Stimulated activated memory B cell treated with anti-CD40 and anti-IgM and Interleukin-4, amounts not matched to agents 10 μg/mL and 1 μg/mL and 100 μg/mL, for 72 hours (primary cell): ENCODE results near the gene OTC.

Source experiments
- ATAC-seq: fragments of 150-1000 bp; cut with Tn5 transposase; 2 replicates; pipeline ENCODE4 v1.10.0; 2021
- H3K27ac Mint-ChIP-seq: one replicate; pipeline ENCODE4 v1.8.0; 2022; ENCODE audit warnings: mild to moderate bottlenecking, mixed read lengths
- H3K27me3 Mint-ChIP-seq: one replicate; pipeline ENCODE4 v1.8.0; 2022; ENCODE audit warnings: mixed read lengths
- H3K36me3 Mint-ChIP-seq: one replicate; pipeline ENCODE4 v1.8.0; 2022; ENCODE audit warnings: mixed read lengths
- H3K4me1 Mint-ChIP-seq: one replicate; pipeline ENCODE4 v1.8.0; 2022; ENCODE audit warnings: mixed read lengths
- H3K4me3 Mint-ChIP-seq: one replicate; pipeline ENCODE4 v1.8.0; 2022; ENCODE audit warnings: mild to moderate bottlenecking, moderate library complexity, mixed read lengths
- H3K9me3 Mint-ChIP-seq: one replicate; pipeline ENCODE4 v1.8.0; 2022; ENCODE audit warnings: mixed read lengths

OTC gene

DNA sequence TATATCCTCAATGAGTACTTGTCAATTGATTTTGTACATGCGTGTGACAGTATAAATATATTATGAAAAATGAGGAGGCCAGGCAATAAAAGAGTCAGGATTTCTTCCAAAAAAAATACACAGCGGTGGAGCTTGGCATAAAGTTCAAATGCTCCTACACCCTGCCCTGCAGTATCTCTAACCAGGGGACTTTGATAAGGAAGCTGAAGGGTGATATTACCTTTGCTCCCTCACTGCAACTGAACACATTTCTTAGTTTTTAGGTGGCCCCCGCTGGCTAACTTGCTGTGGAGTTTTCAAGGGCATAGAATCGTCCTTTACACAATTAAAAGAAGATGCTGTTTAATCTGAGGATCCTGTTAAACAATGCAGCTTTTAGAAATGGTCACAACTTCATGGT, at the start of gene OTC:
TSS of gene OTC (plus strand) at position 243 of the 400 bp plus-strand sequence. CDS start at position 336, 93 bp downstream.
- no peak for ATAC-seq
- Mint-ChIP-seq H3K9me3 (no peaks in the 10 kb centered on the region), H3K27ac (no peak within 1 kb of the TSS), H3K27me3 (peaks cover 9% of the 10 kb centered on the region), H3K36me3 (no peaks in the 10 kb centered on the region), H3K4me3 (no peak within 1 kb of the TSS), H3K4me1 (no peaks in the 10 kb centered on the region)

- H3K9me3 Mint-ChIP-seq, result no peaks in the 10 kb centered on the region
- no peak overlapping the region for H3K4me3 Mint-ChIP-seq
- ATAC-seq, result no peak
- H3K27ac Mint-ChIP-seq, result no peak overlapping the region
- H3K27me3 Mint-ChIP-seq, result no peaks in the 10 kb centered on the region
- H3K36me3 Mint-ChIP-seq, result peaks cover 18% of the 10 kb centered on the region
- no peaks in the 10 kb centered on the region for H3K4me1 Mint-ChIP-seq
Measured at GRCh38 chrX:38304010-38304409, 48.4 kb upstream of the OTC start.

DNA sequence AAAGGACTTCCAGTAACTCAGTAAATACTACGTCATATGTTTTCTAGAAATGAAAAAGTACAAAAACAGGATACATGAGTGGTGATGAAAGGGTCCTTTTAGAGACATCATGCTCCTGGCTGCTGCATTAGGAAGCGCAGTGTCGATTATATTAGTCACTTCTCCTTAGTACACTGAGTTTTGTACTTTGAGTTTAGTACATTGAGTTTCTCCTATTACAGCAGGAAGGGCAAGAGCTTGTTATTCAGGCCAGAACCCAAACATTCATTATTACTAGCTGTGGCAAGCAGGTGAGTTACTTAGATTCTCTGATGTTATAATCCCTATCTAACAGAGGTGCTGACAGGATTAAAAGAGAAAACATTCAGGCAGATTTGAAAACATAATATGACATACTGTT, 46.4 kb upstream of the OTC start:
- Mint-ChIP-seq H3K27me3 (no peaks in the 10 kb centered on the region), H3K9me3 (no peaks in the 10 kb centered on the region), H3K27ac (no peak overlapping the region), H3K4me1 (no peaks in the 10 kb centered on the region), H3K4me3 (no peak overlapping the region), H3K36me3 (peaks cover 18% of the 10 kb centered on the region)
- no peak for ATAC-seq

DNA sequence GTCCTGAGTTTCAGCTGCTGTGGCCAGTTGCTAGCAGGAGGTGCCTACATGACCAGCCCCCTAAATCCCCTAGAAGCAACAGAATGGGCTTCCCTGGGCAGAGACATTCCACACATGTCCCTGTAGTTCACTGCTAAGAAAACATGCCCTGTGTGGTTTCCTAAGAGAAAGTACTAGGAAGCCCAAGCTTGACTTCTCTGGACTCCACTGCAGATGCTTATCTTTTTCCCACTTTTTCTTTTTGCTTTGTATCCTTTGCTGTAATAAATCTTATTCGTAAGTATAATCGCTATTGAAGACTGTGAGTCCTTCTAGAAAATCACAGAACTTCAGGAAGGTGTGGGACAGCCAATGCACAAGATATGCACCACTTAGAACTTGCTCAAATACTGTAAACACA, 40.7 kb upstream of the OTC start:
- H3K4me1 Mint-ChIP-seq, result no peaks in the 10 kb centered on the region
- no peak overlapping the region for H3K4me3 Mint-ChIP-seq
- no peaks in the 10 kb centered on the region for H3K9me3 Mint-ChIP-seq
- no peaks in the 10 kb centered on the region for H3K27me3 Mint-ChIP-seq
- H3K36me3 Mint-ChIP-seq, result peaks cover 21% of the 10 kb centered on the region
- no peak overlapping the region for H3K27ac Mint-ChIP-seq
- ATAC-seq, result no peak

DNA sequence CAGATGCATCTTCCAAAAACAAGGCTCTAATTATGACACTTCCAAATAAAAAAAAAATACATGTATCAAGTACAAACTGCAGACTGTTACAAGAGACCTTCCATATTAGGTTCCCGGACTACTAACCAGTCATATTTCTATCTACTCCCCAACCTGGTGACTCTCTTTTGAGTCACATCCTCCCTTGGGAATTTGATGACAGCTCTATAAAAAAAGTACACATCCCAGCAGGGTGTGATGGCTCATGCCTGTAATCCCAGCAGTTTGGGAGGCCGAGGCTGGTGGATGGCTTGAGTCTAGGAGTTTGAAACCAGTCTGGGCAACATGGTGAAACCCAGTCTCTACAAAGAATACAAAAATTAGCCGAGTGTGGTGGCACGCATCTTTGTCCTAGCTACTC, 40.0 kb upstream of the OTC start:
- no peak overlapping the region for H3K4me3 Mint-ChIP-seq
- H3K4me1 Mint-ChIP-seq, result no peaks in the 10 kb centered on the region
- no peaks in the 10 kb centered on the region for H3K9me3 Mint-ChIP-seq
- ATAC-seq, result no peak
- no peaks in the 10 kb centered on the region for H3K27me3 Mint-ChIP-seq
- no peak overlapping the region for H3K27ac Mint-ChIP-seq
- peaks cover 21% of the 10 kb centered on the region for H3K36me3 Mint-ChIP-seq

- ATAC-seq, result no peak
- H3K36me3 Mint-ChIP-seq, result peaks cover 17% of the 10 kb centered on the region
- no peak overlapping the region for H3K27ac Mint-ChIP-seq
- no peaks in the 10 kb centered on the region for H3K4me1 Mint-ChIP-seq
- no peaks in the 10 kb centered on the region for H3K9me3 Mint-ChIP-seq
- no peak overlapping the region for H3K4me3 Mint-ChIP-seq
- H3K27me3 Mint-ChIP-seq, result no peaks in the 10 kb centered on the region
Measured at GRCh38 chrX:38313190-38313589, 39.2 kb upstream of the OTC start.

DNA sequence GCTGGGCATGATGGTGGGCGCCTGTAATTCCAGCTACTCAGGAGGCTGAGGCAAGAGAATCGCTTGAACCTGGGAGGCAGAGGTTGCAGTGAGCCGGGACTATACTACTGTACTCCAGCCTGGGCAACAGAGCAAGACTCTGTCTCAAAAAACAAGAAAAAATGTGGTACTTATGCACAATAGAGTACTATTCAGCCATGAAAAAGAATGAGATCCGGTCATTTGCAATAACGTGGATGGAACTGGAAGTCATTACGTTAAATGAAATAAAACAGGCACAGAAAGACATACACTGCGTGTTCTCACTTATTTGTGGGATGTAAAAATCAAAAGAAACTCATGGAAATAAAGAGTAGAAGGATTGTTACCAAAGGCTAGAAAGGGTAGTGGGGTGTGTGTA, 37.2 kb upstream of the OTC start:
- no peak overlapping the region for H3K4me3 Mint-ChIP-seq
- ATAC-seq, result no peak
- H3K27ac Mint-ChIP-seq, result no peak overlapping the region
- H3K4me1 Mint-ChIP-seq, result no peaks in the 10 kb centered on the region
- no peaks in the 10 kb centered on the region for H3K27me3 Mint-ChIP-seq
- H3K36me3 Mint-ChIP-seq, result peaks cover 21% of the 10 kb centered on the region
- H3K9me3 Mint-ChIP-seq, result no peaks in the 10 kb centered on the region

DNA sequence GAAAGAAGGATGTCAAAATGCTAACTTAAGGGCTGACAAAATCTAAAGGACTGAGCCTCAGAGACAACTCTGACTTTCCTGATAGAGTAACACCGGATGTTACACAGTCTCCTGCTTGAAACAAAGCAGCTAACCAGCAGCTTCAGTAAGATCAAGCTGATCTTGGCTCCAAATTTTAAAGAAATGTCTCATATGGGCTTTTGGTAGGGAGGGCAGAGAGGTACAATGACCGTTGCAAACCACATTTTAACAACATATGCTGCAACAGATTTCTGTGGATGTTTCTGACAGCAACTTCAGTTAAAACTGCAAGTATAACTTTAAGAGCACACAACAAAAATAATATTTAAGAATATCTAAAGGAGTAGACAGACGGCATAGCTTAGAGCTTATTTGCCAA, 34.2 kb upstream of the OTC start:
- no peak overlapping the region for H3K27ac Mint-ChIP-seq
- no peak for ATAC-seq
- peaks cover 26% of the 10 kb centered on the region for H3K36me3 Mint-ChIP-seq
- no peaks in the 10 kb centered on the region for H3K4me1 Mint-ChIP-seq
- H3K27me3 Mint-ChIP-seq, result no peaks in the 10 kb centered on the region
- H3K4me3 Mint-ChIP-seq, result no peak overlapping the region
- no peaks in the 10 kb centered on the region for H3K9me3 Mint-ChIP-seq

- H3K27ac Mint-ChIP-seq, result no peak overlapping the region
- H3K36me3 Mint-ChIP-seq, result peaks cover 24% of the 10 kb centered on the region
- no peak for ATAC-seq
- H3K27me3 Mint-ChIP-seq, result no peaks in the 10 kb centered on the region
- H3K4me1 Mint-ChIP-seq, result no peaks in the 10 kb centered on the region
- H3K9me3 Mint-ChIP-seq, result no peaks in the 10 kb centered on the region
- no peak overlapping the region for H3K4me3 Mint-ChIP-seq
Measured at GRCh38 chrX:38318606-38319005, 33.8 kb upstream of the OTC start.

DNA sequence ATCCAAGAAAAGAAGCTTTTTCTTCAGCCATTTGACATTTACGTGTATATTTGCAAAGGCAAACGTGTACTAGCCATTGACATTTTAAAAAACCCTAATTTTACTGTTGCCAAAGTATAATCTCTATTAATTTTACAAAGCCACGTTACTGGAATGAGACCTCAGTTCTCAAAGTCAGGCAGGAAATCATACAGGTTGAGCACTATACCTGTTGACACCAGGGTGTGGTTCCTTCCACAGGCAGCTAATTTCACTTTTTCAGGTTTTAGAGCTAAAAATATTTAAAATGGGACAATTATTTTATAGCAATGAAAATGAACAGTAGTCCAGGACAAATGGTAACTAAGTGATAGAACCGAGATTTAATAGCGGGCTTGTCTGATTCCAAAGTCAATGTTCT, 31.6 kb upstream of the OTC start:
- Mint-ChIP-seq H3K36me3 (peaks cover 13% of the 10 kb centered on the region), H3K27ac (no peak overlapping the region), H3K4me3 (no peak overlapping the region), H3K27me3 (no peaks in the 10 kb centered on the region), H3K9me3 (no peaks in the 10 kb centered on the region), H3K4me1 (peaks cover 6% of the 10 kb centered on the region)
- no peak for ATAC-seq

- Mint-ChIP-seq H3K36me3 (peaks cover 4% of the 10 kb centered on the region), H3K27ac (peak overlapping the region; percentile 92)
Measured at GRCh38 chrX:38326086-38326485, 26.3 kb upstream of the OTC start.

GRCh38 chrX:38327007-38327774, 25.2 kb upstream of the OTC start, which contains the start of gene RPGR:
Gene RPGR (minus strand): TSS chrX:38327509. CDS start chrX:38327367, 142 bp downstream.
- peak within 1 kb of the TSS; percentile 92 for H3K27ac Mint-ChIP-seq
- peak; percentile 99 for ATAC-seq
- no peaks in the 10 kb centered on the region for H3K36me3 Mint-ChIP-seq
- no peaks in the 10 kb centered on the region for H3K9me3 Mint-ChIP-seq
- H3K4me3 Mint-ChIP-seq, result peak within 1 kb of the TSS; percentile 95
- no peaks in the 10 kb centered on the region for H3K27me3 Mint-ChIP-seq
- peaks cover 21% of the 10 kb centered on the region for H3K4me1 Mint-ChIP-seq

More at GRCh38 chrX:38326086-38326485, 26.3 kb upstream of the OTC start:
- Mint-ChIP-seq H3K4me3 (peak overlapping the region; percentile 95), H3K9me3 (no peaks in the 10 kb centered on the region), H3K4me1 (peaks cover 21% of the 10 kb centered on the region), H3K27me3 (no peaks in the 10 kb centered on the region)
- ATAC-seq, result no peak

DNA sequence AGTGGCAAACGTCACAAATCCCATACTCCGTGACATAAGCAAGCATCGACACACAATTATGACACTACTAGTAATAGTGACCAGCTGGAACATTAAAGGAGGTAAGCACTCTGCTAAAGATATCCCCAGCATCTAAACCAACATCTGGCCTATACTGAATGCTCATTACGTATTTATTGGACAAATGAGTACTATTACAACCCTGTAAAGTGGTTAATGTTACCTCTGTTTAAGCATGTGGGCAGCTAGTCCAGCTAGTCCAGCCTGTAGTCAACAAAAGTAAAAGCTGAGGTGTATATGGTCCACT, 24.7 kb upstream of the OTC start:
- ATAC-seq, result no peak
- peak overlapping the region; percentile 92 for H3K27ac Mint-ChIP-seq
- H3K4me1 Mint-ChIP-seq, result peaks cover 21% of the 10 kb centered on the region

GRCh38 chrX:38332505-38332904, 19.9 kb upstream of the OTC start:
- peaks cover 11% of the 10 kb centered on the region for H3K4me1 Mint-ChIP-seq
- ATAC-seq, result no peak
- H3K27me3 Mint-ChIP-seq, result no peaks in the 10 kb centered on the region
- no peak overlapping the region for H3K27ac Mint-ChIP-seq
- no peak overlapping the region for H3K4me3 Mint-ChIP-seq
- H3K9me3 Mint-ChIP-seq, result no peaks in the 10 kb centered on the region
- no peaks in the 10 kb centered on the region for H3K36me3 Mint-ChIP-seq

More for the DNA sequence above, 24.7 kb upstream of the OTC start:
- Mint-ChIP-seq H3K27me3 (no peaks in the 10 kb centered on the region), H3K9me3 (no peaks in the 10 kb centered on the region), H3K4me3 (peak overlapping the region; percentile 95), H3K36me3 (no peaks in the 10 kb centered on the region)

GRCh38 chrX:38335382-38335781, 17.0 kb upstream of the OTC start:
- ATAC-seq, result no peak
- H3K4me1 Mint-ChIP-seq, result peaks cover 8% of the 10 kb centered on the region
- no peaks in the 10 kb centered on the region for H3K9me3 Mint-ChIP-seq
- H3K36me3 Mint-ChIP-seq, result no peaks in the 10 kb centered on the region
- H3K4me3 Mint-ChIP-seq, result no peak overlapping the region
- no peak overlapping the region for H3K27ac Mint-ChIP-seq
- no peaks in the 10 kb centered on the region for H3K27me3 Mint-ChIP-seq

DNA sequence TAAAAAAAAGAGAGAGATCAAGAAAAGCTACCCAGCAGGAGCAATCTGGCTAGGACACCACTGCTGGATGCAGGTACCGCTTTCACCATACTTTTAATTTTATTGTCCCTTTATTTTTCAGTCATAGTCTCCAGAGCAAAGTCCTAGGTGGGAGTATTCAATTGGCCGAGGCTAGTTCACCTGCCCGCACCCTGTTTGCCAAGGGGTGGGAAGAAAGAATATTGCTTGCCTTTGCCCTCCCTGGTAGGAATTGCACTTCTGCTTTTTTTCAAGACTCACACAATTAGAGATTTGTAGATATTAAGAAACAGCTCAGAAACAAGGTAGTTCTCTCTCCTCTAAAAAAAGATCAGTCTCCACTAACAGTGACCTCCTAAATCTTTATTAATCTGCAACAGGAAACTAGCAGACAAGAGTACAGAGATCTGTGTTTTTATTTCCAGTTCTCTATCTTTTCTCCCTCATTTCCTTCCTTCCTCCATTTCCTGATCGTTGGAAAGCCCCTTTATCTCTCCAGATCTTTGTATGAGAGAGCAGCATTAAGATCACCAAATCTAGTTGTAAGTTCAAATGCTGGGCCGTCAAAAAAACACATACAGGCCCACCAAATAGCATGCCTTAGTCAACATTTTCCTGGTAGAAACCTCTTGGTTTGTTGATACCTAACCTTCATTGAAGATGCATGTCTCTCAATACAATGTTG, 15.7 kb upstream of the OTC start:
- H3K4me3 Mint-ChIP-seq, result no peak overlapping the region
- ATAC-seq, result no peak
- H3K9me3 Mint-ChIP-seq, result no peaks in the 10 kb centered on the region
- H3K36me3 Mint-ChIP-seq, result no peaks in the 10 kb centered on the region
- no peak overlapping the region for H3K27ac Mint-ChIP-seq
- H3K4me1 Mint-ChIP-seq, result peaks cover 8% of the 10 kb centered on the region
- H3K27me3 Mint-ChIP-seq, result no peaks in the 10 kb centered on the region
